ENCODE results near the gene LRRC51. TPM values are rescaled to one million over a fixed set of nuclear protein-coding genes. Genes with fewer than 3 reads are reported as not detected.

Gene LRRC51
- total and polyA plus RNA-seq, 2 of the 4 experiments (the other 2 are of a cell fraction), result 5.3 to 5.6 TPM

DNA sequence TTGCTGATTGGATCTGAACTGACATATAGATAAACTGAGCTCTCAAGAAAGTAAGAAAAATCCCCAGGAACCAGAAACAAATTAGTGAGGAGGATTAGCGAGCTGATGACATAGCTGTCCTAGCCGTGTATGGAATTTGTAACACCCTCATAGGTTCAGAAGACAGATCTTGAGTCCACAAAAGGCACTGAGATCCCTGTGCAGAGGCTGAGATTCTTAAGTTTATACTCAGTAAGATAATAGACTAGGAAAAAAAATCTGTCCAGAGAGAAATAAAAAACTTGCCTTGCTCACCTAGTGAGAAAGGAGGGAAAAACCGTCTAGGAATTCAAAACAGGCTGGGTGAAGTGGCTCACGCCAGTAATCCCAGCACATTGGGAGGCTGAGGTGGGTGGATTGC lies 4.9 kb upstream of the LRRC51 start:
- DNase-seq (no peak), ATAC-seq (ENCODE audit: low read depth) (no peak)
- no peak overlapping the region for H3K9ac ChIP-seq (ENCODE audit: low read depth, low read length)
- no peaks in the 10 kb centered on the region for H3K27me3 ChIP-seq (ENCODE audit: control insufficient read depth, insufficient read depth, low read length)
- no peak overlapping the region for H3K18ac ChIP-seq (ENCODE audit: low read depth, low read length)
- H3K4me1 ChIP-seq (ENCODE audit: control insufficient read depth, insufficient read depth, low read length), result peaks cover 10% of the 10 kb centered on the region
- in situ Hi-C loops (cut with MboI; ENCODE audit: low sequenced_read_pairs), result loop anchor here (5.0 kb wide), 1 partner anchor 38 kb away; no protein-coding TSS in a partner anchor
- H3K27ac ChIP-seq (ENCODE audit: insufficient read depth, low read length), result no peak overlapping the region
- no peak overlapping the region for H2AFZ ChIP-seq (replicated peaks; ENCODE audit: low read length, poor library complexity)
- H4K91ac ChIP-seq (ENCODE audit: insufficient read depth, low read depth, low read length), result no peak overlapping the region
- H2BK5ac ChIP-seq (ENCODE audit: low read depth, low read length, poor library complexity, severe bottlenecking), result no peak overlapping the region
- H3K14ac ChIP-seq (replicated peaks; ENCODE audit: low read depth, low read length), result 0 out of 2 replicates have a peak overlapping the region, but pooled peaks have one; percentile 43
- H3K56ac ChIP-seq (ENCODE audit: extremely low read depth, insufficient read depth, low read length), result no peak overlapping the region
- H4K8ac ChIP-seq (ENCODE audit: low read depth in 2 of 2, low read length in 2 of 2), result peak overlapping the region in 1 of 2 experiments; percentile 46; a peak in 1 of 4 replicates
- peaks cover 26 to 57% of the 10 kb centered on the region in 2 experiments for H3K79me1 ChIP-seq (ENCODE audit: low read depth in 1 of 2, low read length in 2 of 2)
- H3K4me2 ChIP-seq (ENCODE audit: low read depth, low read length), result no peak overlapping the region
- H4K5ac ChIP-seq (ENCODE audit: low read depth, low read length), result no peak overlapping the region
- peaks cover 7% of the 10 kb centered on the region; the same call in 1 of the 2 replicates for H4K20me1 ChIP-seq (ENCODE audit: insufficient read depth, low read length)
- H2AK5ac ChIP-seq (ENCODE audit: low read depth, low read length), result no peak overlapping the region
- H3K4me3 ChIP-seq (ENCODE audit: insufficient read depth, low read depth, low read length), result no peak overlapping the region
- no peak overlapping the region for H2BK15ac ChIP-seq (ENCODE audit: low read depth, low read length)
- CTCF ChIA-PET, result interaction anchor here (1.2 kb wide), 1 partner anchor 50 kb away, joined by 3 read pairs; no protein-coding TSS in a partner anchor
- BruUV-seq (replicated peaks), result no TSS peak
- intact Hi-C loops (cut with micrococcal nuclease), result no loop called here
- no peaks in the 10 kb centered on the region for H3K9me3 ChIP-seq (ENCODE audit: control insufficient read depth, insufficient read depth, low read length)
- no peak overlapping the region; the same call in 1 of the 2 replicates for H3K23ac ChIP-seq (ENCODE audit: low read depth, low read length)
- peaks cover 9% of the 10 kb centered on the region for H3K9me1 ChIP-seq (ENCODE audit: insufficient read depth, low read length)
- POLR2A ChIA-PET (ENCODE audit: unreplicated experiment), result interaction anchor here (1.1 kb wide), 1 partner anchor 34 kb away, joined by 3 read pairs; no protein-coding TSS in a partner anchor
- no peak for TF ChIP-seq RAD21 (IDR thresholded peaks at IDR 0.05; ENCODE audit: low read length)
- no peak for TF ChIP-seq FOS (IDR thresholded peaks at IDR 0.05; ENCODE audit: low read depth, low read length)
- no peak for TF ChIP-seq BHLHE40 (IDR thresholded peaks at IDR 0.05; ENCODE audit: low read depth, low read length)
- TF ChIP-seq MAFK (IDR thresholded peaks at IDR 0.05; ENCODE audit: low read depth, low read length), result no peak
- no peak for TF ChIP-seq CEBPB (IDR thresholded peaks at IDR 0.05; ENCODE audit: low read depth, low read length)
- TF ChIP-seq POLR2A (IDR thresholded peaks at IDR 0.05; ENCODE audit: low read depth, low read length), result no peak
- TF ChIP-seq, protein P1, sequence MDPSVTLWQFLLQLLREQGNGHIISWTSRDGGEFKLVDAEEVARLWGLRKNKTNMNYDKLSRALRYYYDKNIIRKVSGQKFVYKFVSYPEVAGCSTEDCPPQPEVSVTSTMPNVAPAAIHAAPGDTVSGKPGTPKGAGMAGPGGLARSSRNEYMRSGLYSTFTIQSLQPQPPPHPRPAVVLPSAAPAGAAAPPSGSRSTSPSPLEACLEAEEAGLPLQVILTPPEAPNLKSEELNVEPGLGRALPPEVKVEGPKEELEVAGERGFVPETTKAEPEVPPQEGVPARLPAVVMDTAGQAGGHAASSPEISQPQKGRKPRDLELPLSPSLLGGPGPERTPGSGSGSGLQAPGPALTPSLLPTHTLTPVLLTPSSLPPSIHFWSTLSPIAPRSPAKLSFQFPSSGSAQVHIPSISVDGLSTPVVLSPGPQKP (IDR thresholded peaks at IDR 0.05; ENCODE audit: borderline replicate concordance, low read depth, low read length), result no peak
- TF ChIP-seq SMC3 (IDR thresholded peaks at IDR 0.05; ENCODE audit: low read depth, low read length), result no peak
- TF ChIP-seq, protein P2, sequence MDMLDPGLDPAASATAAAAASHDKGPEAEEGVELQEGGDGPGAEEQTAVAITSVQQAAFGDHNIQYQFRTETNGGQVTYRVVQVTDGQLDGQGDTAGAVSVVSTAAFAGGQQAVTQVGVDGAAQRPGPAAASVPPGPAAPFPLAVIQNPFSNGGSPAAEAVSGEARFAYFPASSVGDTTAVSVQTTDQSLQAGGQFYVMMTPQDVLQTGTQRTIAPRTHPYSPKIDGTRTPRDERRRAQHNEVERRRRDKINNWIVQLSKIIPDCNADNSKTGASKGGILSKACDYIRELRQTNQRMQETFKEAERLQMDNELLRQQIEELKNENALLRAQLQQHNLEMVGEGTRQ (IDR thresholded peaks at IDR 0.05; ENCODE audit: low read depth, low read length), result no peak
- TF ChIP-seq RFX5 (IDR thresholded peaks at IDR 0.05; ENCODE audit: low read depth, low read length), result no peak
- no peak for TF ChIP-seq CHD1 (IDR thresholded peaks at IDR 0.05; ENCODE audit: low read depth, low read length)
- no peak for TF ChIP-seq NFE2L2 (IDR thresholded peaks at IDR 0.05; ENCODE audit: low read depth, low read length)
- TF ChIP-seq MAZ (IDR thresholded peaks at IDR 0.05; ENCODE audit: borderline replicate concordance, low read depth, low read length), result no peak
- TF ChIP-seq MXI1 (IDR thresholded peaks at IDR 0.05; ENCODE audit: borderline replicate concordance, low read depth, low read length), result no peak
- TF ChIP-seq, protein P3, sequence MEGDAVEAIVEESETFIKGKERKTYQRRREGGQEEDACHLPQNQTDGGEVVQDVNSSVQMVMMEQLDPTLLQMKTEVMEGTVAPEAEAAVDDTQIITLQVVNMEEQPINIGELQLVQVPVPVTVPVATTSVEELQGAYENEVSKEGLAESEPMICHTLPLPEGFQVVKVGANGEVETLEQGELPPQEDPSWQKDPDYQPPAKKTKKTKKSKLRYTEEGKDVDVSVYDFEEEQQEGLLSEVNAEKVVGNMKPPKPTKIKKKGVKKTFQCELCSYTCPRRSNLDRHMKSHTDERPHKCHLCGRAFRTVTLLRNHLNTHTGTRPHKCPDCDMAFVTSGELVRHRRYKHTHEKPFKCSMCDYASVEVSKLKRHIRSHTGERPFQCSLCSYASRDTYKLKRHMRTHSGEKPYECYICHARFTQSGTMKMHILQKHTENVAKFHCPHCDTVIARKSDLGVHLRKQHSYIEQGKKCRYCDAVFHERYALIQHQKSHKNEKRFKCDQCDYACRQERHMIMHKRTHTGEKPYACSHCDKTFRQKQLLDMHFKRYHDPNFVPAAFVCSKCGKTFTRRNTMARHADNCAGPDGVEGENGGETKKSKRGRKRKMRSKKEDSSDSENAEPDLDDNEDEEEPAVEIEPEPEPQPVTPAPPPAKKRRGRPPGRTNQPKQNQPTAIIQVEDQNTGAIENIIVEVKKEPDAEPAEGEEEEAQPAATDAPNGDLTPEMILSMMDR (conservative IDR thresholded peaks at IDR 0.05; ENCODE audit: low read depth, low read length), result no peak
- TF ChIP-seq RCOR1 (IDR thresholded peaks at IDR 0.05; ENCODE audit: insufficient replicate concordance, low read length), result no peak
- WGBS, 2 experiments (ENCODE audit: extremely low coverage in 2 of 2, insufficient read length in 1 of 2), result 100% methylated on average over 2 of the region's 4 CpGs; no CpG with 5 or more reads in 1 of the 2 experiments
- no peaks in the 10 kb centered on the region for H3K36me3 ChIP-seq (ENCODE audit: control insufficient read depth, insufficient read depth, low read length)
- dilution Hi-C loops (cut with HindIII; ENCODE audit: low sequenced_read_pairs, unreplicated experiment), result no loop called here
- no peak overlapping the region for H2BK120ac ChIP-seq (ENCODE audit: low read depth, low read length)
- 0 out of 2 replicates have a peak overlapping the region, but pooled peaks have one; percentile 31 for H3K4ac ChIP-seq (ENCODE audit: low read depth, low read length)
- H2AK9ac ChIP-seq (replicated peaks; ENCODE audit: low read depth, low read length, poor library complexity), result no peak overlapping the region
- H2BK20ac ChIP-seq (ENCODE audit: low read depth, low read length), result no peak overlapping the region
